ENCODE results near the gene ZNF469.

Gene ZNF469

DNA sequence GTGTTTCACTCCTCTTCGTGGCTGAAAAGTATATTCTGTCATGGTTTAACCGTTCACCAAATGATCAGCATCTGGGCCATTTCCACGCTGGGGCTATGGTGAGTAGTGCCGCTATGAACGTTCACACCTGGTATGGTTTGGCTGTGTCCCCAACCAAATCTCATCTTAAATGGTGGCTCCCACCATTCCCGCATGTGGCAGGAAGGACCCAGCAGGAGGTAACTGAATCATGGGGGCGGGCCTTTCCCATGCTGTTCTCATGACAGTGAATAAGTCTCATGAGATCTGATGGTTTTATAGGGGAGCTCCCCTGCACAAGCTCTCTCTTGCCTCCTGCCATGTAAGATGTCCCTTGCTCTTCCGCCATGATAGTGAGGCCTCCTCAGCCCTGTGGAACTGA lies 45.7 kb upstream of the ZNF469 start:
- H3K79me2 ChIP-seq (ENCODE audit: low read length) = no peaks in the 10 kb centered on the region
- H3K9ac ChIP-seq (ENCODE audit: low read length) = no peak overlapping the region
- H3K36me3 ChIP-seq (replicated peaks; ENCODE audit: low read depth, low read length) = no peaks in the 10 kb centered on the region
- no peaks in the 10 kb centered on the region for H3K27me3 ChIP-seq (ENCODE audit: low read depth, low read length)
- no peak overlapping the region for H3K4me3 ChIP-seq (ENCODE audit: low read length)
- no peak for TF ChIP-seq CTCF (IDR thresholded peaks at IDR 0.05; ENCODE audit: low read depth, low read length)
- no peak for TF ChIP-seq EZH2phosphoT487 (IDR thresholded peaks at IDR 0.05; ENCODE audit: low read depth)
- H4K20me1 ChIP-seq (ENCODE audit: insufficient read depth, low read length) = no peaks in the 10 kb centered on the region
- no peak overlapping the region for H3K27ac ChIP-seq (ENCODE audit: low read length)
- H3K4me1 ChIP-seq (ENCODE audit: low read length) = no peaks in the 10 kb centered on the region
- H2AFZ ChIP-seq (ENCODE audit: low read depth, low read length) = no peak overlapping the region
- H3K4me2 ChIP-seq (ENCODE audit: low read length) = no peak overlapping the region
- H3K9me3 ChIP-seq (ENCODE audit: insufficient read depth, low read length) = no peaks in the 10 kb centered on the region

- Histone ChIP-seq H2AFZ (ENCODE audit: low read depth, low read length) (no peak overlapping the region), H3K9ac (ENCODE audit: low read length) (no peak overlapping the region), H4K20me1 (ENCODE audit: insufficient read depth, low read length) (no peaks in the 10 kb centered on the region), H3K27me3 (ENCODE audit: low read depth, low read length) (no peaks in the 10 kb centered on the region), H3K4me2 (ENCODE audit: low read length) (no peak overlapping the region), H3K79me2 (ENCODE audit: low read length) (no peaks in the 10 kb centered on the region), H3K27ac (ENCODE audit: low read length) (no peak overlapping the region), H3K9me3 (ENCODE audit: insufficient read depth, low read length) (no peaks in the 10 kb centered on the region), H3K4me3 (ENCODE audit: low read length) (no peak overlapping the region), H3K36me3 (replicated peaks; ENCODE audit: low read depth, low read length) (no peaks in the 10 kb centered on the region), H3K4me1 (ENCODE audit: low read length) (no peaks in the 10 kb centered on the region)
- TF ChIP-seq EZH2phosphoT487 (IDR thresholded peaks at IDR 0.05; ENCODE audit: low read depth) (no peak), CTCF (IDR thresholded peaks at IDR 0.05; ENCODE audit: low read depth, low read length) (no peak)
Measured at GRCh38 chr16:88337538-88337937, 45.2 kb upstream of the ZNF469 start.

DNA sequence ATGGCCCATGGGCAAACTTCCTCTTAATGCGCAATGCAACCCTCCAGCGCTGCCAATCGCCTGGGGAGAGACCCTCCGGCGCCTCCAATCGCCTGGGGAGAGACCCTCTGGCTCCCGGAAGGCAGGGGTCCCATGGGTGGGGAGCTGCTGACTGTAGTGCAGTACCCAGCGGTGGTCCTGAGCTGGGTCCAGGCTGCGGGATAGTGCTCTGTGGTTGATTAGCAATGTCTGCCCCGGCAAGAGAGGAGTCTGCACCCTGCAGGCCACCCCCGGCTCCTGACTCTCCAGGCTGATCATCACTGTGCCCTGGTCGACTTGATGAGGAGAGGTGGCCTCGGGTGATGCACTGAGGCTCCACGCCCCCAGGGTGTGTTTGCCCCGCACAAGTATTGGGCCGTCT lies 44.6 kb upstream of the ZNF469 start:
- Histone ChIP-seq H3K27me3 (ENCODE audit: low read depth, low read length) (no peaks in the 10 kb centered on the region), H2AFZ (ENCODE audit: low read depth, low read length) (no peak overlapping the region), H3K9ac (ENCODE audit: low read length) (no peak overlapping the region), H3K4me2 (ENCODE audit: low read length) (no peak overlapping the region), H3K27ac (ENCODE audit: low read length) (no peak overlapping the region), H3K4me3 (ENCODE audit: low read length) (no peak overlapping the region), H3K9me3 (ENCODE audit: insufficient read depth, low read length) (no peaks in the 10 kb centered on the region), H3K4me1 (ENCODE audit: low read length) (no peaks in the 10 kb centered on the region), H4K20me1 (ENCODE audit: insufficient read depth, low read length) (no peaks in the 10 kb centered on the region), H3K79me2 (ENCODE audit: low read length) (no peaks in the 10 kb centered on the region), H3K36me3 (replicated peaks; ENCODE audit: low read depth, low read length) (no peaks in the 10 kb centered on the region)
- TF ChIP-seq CTCF (IDR thresholded peaks at IDR 0.05; ENCODE audit: low read depth, low read length) (no peak), EZH2phosphoT487 (IDR thresholded peaks at IDR 0.05; ENCODE audit: low read depth) (no peak)

DNA sequence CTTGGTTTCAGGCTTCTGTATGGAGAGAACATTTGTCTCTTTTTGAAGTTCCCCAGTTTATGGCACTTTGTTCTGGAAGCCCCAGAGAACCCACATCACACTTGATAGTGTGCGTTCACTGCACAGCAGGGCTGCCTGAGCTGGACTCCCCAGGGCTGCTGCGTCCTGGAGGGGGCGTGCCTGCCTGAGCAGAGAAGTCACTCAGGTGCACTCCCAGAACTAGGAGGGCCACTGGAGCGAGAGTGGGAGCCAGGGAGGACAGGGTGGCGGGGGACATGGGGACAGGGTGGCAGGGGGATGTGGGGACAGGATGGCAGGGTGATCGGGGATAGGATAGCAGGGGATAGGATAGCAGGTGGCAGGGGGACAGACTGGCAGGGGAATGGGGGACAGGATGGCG lies 43.9 kb upstream of the ZNF469 start:
- Histone ChIP-seq H3K36me3 (replicated peaks; ENCODE audit: low read depth, low read length) (no peaks in the 10 kb centered on the region), H3K9me3 (ENCODE audit: insufficient read depth, low read length) (no peaks in the 10 kb centered on the region), H3K27ac (ENCODE audit: low read length) (no peak overlapping the region), H3K9ac (ENCODE audit: low read length) (no peak overlapping the region), H3K4me3 (ENCODE audit: low read length) (no peak overlapping the region), H4K20me1 (ENCODE audit: insufficient read depth, low read length) (no peaks in the 10 kb centered on the region), H2AFZ (ENCODE audit: low read depth, low read length) (no peak overlapping the region), H3K4me2 (ENCODE audit: low read length) (no peak overlapping the region), H3K79me2 (ENCODE audit: low read length) (no peaks in the 10 kb centered on the region), H3K4me1 (ENCODE audit: low read length) (no peaks in the 10 kb centered on the region), H3K27me3 (ENCODE audit: low read depth, low read length) (no peaks in the 10 kb centered on the region)
- no peak for TF ChIP-seq CTCF (IDR thresholded peaks at IDR 0.05; ENCODE audit: low read depth, low read length)
- TF ChIP-seq EZH2phosphoT487 (IDR thresholded peaks at IDR 0.05; ENCODE audit: low read depth) = no peak
